GM12874 (cell line): ENCODE measurements around the gene PTRH1.

Experiments
- TF ChIP-seq, protein P1 (sequence below): IDR thresholded peaks from 2 replicates; pipeline ENCODE4 v1.5.1; 2011; ENCODE audit warnings: low read depth, mild to moderate bottlenecking, control low read depth, low read length, moderate library complexity; ENCODE audit not compliant: insufficient read depth

The PTRH1 gene

DNA sequence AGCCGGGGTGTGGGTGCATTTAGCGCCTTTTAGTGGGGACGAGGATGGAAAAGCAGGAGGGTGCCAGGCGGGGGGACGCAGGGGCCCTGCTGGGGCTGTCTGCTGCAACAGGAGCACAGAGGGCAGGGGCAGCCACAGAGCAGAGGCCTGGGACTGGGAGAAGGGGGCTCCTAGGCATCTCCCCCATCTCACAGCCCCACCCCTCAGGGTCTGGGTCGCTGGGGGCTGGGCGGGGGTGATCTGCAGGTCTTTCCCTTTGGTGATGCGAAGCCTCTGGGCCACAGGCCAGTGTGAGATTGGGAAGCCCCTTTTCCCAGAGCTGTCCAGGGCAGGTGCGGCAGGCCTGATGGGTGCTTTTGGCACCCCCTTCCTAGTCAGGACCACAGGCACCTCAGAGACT lies 14.8 kb upstream of the PTRH1 start:
- TF ChIP-seq, protein P1, sequence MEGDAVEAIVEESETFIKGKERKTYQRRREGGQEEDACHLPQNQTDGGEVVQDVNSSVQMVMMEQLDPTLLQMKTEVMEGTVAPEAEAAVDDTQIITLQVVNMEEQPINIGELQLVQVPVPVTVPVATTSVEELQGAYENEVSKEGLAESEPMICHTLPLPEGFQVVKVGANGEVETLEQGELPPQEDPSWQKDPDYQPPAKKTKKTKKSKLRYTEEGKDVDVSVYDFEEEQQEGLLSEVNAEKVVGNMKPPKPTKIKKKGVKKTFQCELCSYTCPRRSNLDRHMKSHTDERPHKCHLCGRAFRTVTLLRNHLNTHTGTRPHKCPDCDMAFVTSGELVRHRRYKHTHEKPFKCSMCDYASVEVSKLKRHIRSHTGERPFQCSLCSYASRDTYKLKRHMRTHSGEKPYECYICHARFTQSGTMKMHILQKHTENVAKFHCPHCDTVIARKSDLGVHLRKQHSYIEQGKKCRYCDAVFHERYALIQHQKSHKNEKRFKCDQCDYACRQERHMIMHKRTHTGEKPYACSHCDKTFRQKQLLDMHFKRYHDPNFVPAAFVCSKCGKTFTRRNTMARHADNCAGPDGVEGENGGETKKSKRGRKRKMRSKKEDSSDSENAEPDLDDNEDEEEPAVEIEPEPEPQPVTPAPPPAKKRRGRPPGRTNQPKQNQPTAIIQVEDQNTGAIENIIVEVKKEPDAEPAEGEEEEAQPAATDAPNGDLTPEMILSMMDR, result no peak

DNA sequence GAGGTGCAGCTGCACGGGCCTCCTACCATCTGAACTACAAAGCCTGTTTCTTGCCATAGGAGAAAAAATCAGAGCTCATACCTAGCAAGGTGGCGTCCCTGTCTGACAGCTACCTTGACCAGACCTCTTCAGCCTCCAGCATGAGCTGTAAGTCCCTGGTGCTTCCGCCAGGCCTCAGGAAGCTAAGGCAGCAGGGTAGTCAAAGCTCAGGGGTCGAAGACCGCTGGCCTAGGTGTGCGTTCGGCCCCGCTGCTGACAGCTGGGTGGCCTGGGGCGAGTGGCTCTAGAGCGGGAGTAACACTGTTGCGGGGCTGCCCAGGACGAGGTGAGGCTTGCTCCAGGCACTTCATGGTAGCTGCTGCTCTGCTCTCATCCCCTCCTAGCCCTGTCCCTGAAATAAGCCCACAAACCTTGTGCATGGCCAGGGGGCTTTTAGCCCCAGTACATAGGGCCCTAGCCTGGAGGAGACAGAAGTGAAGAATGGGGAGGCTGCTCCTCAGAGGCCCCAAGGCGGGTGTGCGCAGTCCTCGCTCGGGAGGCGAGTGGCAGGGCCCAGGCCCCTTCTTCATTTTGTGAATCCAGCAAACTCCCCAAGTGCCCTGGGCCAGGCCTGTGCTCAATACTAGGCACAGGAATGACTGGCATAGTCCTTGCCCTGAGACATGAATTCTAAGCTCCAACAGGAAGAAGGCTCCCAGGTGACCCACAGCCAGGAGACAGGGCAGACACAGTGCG lies 14.2 kb upstream of the PTRH1 start:
- TF ChIP-seq, protein P1, result no peak

DNA sequence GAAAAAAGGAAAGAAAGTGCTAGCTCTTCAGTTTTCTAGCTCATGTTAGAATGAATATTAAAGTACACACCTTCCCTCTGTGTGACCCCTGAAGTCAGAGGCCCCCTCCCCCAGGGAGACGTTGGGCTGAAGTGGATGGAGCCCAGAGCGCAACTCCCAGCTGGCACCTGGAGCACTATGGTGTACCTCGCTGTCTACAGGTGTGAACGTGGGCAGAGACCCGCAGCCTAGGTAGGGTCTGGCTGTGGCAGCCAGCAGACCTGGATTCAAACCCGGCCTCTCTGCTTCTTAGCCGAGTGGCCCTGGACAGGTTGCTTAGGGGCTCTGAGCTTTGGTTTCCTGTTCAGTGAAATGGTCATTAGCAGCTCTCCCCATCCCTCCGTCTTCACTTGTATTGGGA lies 13.3 kb upstream of the PTRH1 start:
- TF ChIP-seq, protein P1, result no peak

DNA sequence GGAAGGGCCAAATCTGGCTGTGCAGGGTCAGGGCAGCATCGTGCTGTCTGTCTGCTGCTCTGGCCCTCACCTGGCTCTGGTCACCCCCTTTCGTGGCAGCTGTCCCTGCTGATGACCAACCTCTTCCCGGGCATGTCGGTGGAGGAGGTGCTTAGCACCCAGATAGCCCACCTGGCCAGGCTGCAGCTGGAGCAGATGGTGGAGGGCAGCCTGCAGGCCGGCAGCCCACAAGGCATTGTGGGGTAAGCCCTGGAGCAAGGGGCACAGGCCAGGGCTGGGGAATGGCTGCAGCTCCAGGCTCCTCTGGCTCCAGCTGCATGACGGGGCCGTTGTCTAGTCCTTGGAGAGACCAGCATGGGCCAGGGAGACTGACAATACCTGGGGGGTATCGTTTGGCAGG lies 11.4 kb upstream of the PTRH1 start:
- TF ChIP-seq, protein P1, result no peak

DNA sequence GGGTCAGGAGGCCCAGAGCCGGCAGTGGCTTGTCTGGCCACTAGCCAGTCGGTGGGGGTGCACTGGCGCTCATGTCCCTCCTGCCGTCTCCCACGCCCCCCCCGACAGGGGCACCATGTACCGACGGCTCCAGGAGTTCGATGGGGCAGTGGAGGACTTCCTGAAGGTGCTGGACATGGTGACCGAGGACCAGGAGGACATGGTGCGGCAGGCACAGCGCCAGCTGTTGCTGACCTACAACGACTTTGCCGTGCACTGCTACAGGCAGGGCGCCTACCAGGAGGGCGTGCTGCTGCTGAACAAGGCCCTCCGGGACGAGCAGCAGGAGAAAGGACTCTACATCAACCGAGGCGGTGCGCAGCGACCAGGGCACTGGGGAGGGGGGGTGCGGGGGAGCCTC lies 8.5 kb upstream of the PTRH1 start:
- TF ChIP-seq, protein P1, result no peak

DNA sequence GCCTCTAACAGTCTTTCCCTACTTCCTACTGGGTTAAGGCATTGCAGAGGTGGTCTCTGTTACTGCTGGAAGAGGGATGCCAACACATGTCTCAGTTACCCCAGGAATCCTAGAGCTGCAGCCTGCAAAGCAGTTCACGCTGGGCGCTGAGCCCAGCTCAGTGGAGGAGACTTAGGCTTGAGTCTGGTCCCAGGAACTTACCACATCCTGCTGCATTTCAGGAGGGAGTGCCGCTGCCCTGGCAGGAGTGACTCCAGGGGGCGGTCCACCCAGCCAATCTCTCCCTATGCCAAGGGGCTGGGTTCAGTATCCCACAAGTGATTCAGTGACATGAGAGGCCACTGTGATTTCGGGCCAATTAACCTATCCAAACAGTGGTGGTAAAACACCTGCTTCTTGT lies 8.0 kb upstream of the PTRH1 start:
- TF ChIP-seq, protein P1, result no peak

DNA sequence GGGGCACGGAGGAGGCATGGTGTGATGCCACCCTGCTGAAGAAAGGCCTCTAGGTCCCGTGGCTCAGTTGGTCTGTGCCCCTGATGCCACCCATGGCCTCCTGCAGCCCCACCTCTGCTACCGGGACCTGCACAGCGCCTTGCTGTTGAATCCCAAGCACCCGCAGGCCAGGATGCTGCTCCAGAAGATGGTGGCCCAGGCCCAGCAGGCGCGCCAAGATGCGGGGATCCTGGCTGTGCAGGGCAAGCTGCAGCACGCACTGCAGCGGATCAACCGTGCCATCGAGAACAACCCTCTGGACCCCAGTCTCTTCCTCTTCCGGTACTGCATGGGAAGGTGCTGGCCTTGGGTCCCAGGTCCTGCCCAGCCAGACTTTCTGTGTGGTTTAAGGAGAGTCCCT lies 7.5 kb upstream of the PTRH1 start:
- TF ChIP-seq, protein P1, result no peak
